A673 (cell line): Measurements from ENCODE around the gene ATP8A2.

Experiments used
- CTCF ChIP-seq: fragments of 300-800, 200-600 bp; sonication (generic); conservative IDR thresholded peaks from 2 replicates; pipeline ENCODE4 v1.5.1; 2017; ENCODE audit warnings: low read depth, mild to moderate bottlenecking, antibody characterized with exemption, low read length, moderate library complexity, mixed read lengths
- EZH2 ChIP-seq: fragments of 200-600 bp; sonication (generic); IDR thresholded peaks from 2 replicates; pipeline ENCODE4 v1.6.1; 2017; ENCODE audit warnings: borderline replicate concordance, low read depth, mild to moderate bottlenecking, mixed read lengths, antibody characterized with exemption, low read length; ENCODE audit not compliant: poor library complexity, severe bottlenecking

- TF ChIP-seq CTCF: no peak
- TF ChIP-seq EZH2: no peak
These were observed 469.2 kb downstream of the ATP8A2 start for GRCh38 chr13:25840931-25841330.
